ENCODE data around the gene UPK3A. TPM values are rescaled to one million over a fixed set of nuclear protein-coding genes. Genes with fewer than 3 reads are reported as not detected.
"Not testable (repeated sequence)": the region's sequence is repeated elsewhere in the genome, so short reads cannot be mapped to it uniquely, and the experiment has no call there.

UPK3A gene
- total RNA-seq, 1 donor from 2014 or later = not detected

DNA sequence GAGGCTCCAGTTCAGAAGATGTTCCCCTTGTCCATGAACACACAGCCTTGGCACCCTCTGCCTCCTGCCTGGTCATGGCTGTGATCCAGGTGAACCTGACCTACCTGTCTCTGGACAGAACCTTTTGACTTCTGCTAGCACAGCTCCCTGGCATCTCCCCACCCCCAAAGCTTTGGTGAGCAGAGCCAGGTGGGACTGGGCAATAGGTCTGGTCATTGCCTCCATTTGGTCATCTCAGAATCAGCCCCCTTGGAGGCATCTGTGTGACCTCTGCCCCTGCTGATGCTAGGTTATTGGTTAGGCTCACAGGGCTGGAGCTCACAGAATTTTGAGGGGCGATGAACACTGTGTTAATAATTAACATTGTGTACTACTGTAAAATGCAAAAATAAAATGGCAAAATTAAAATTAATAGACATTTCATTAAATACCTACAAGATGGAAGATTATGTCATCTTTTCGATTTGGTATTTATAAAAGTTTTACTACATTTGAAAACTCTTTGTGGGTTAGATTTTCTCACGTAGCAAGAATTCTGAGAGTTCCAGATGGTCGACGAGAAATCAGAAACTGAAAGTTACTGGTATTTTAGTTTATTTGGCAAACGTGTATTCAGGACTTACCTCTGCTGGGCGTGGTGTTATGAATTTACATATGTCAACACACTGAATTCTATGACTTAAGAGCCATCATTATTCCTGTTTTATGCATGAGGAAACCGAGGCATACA is 35.8 kb upstream of the UPK3A start:
- Histone ChIP-seq H3K4me3 (no peak overlapping the region), H3K27ac (no peak overlapping the region)

DNA sequence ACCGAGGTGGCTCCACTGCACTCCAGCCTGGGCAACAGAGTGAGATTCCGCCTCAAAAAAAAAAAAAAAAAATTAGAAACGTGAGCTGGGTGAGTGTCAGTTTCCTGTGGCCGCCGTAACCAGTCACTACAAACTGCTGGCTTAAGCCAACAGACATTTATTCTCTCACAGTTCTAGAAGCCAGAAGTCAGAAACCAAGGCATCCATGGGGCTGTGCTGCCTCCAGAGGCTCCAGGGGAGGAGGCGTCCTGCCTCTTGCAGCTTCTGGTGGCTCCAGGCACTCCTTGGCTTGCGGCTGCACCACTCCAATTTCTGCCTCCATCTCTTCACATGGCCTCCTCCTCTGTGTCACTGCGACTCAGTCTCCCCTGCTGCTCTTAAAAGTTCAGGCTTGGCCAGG is 32.9 kb upstream of the UPK3A start:
- no peak for DNase-seq (ENCODE audit: extremely low spot score in 2 of 2)
- intact Hi-C loops (cut with DNase I) = no loop called here
- Histone ChIP-seq H3K9me3 (no peaks in the 10 kb centered on the region), H3K4me1 (peaks cover under 1% of the 10 kb centered on the region), H3K36me3 (no peaks in the 10 kb centered on the region), H3K4me3 (no peak overlapping the region), H3K27me3 (no peaks in the 10 kb centered on the region), H3K27ac (no peak overlapping the region)
- TF ChIP-seq CTCF (IDR thresholded peaks at IDR 0.05) (no peak), POLR2AphosphoS5 (IDR thresholded peaks at IDR 0.05; ENCODE audit: insufficient read depth in 1 of 2, low read depth in 1 of 2) (no peak), POLR2A (IDR thresholded peaks at IDR 0.05) (no peak)

More for the DNA sequence above, 35.8 kb upstream of the UPK3A start:
- intact Hi-C loops (cut with DNase I) = no loop called here
- TF ChIP-seq CTCF (IDR thresholded peaks at IDR 0.05) (no peak), POLR2AphosphoS5 (IDR thresholded peaks at IDR 0.05; ENCODE audit: insufficient read depth in 1 of 2, low read depth in 1 of 2) (no peak), POLR2A (IDR thresholded peaks at IDR 0.05) (no peak)
- no peaks in the 10 kb centered on the region for H3K36me3 ChIP-seq
- DNase-seq (ENCODE audit: extremely low spot score in 2 of 2) = no peak
- peaks cover 11% of the 10 kb centered on the region for H3K4me1 ChIP-seq
- no peaks in the 10 kb centered on the region for H3K27me3 ChIP-seq
- H3K9me3 ChIP-seq = no peaks in the 10 kb centered on the region

DNA sequence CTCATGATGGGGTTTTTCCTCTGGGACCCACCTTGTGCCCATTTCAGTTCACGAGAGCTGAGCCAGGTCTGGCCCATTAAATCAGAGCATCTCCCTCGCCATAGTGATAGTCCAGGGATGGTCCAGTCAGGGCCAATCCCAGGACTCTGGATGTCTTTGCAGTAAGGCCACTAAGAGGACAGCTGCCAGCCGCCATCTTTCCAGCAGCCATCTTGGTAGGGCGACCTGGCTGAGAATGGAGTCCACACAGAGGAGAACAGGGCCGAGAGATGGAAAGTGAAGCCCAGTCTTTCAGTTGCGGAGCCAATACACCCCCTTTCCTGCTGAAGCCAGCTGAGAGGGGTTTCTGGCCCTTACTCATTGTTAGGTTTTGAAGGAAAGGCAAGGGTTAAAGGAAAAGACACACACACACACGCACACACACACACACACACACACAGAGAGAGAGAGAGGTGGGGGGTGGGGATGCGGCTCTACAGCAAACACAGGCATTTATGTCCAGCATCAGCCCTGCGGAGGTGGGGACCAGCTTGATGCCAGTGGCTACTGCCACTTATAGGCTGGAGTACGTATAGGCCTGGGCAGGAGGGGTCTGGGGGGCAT is 31.6 kb upstream of the UPK3A start:
- no peak overlapping the region for H3K4me3 ChIP-seq
- no peak for TF ChIP-seq POLR2AphosphoS5 (IDR thresholded peaks at IDR 0.05; ENCODE audit: insufficient read depth in 1 of 2, low read depth in 1 of 2)
- no peak for TF ChIP-seq POLR2A (IDR thresholded peaks at IDR 0.05)
- TF ChIP-seq CTCF (IDR thresholded peaks at IDR 0.05) = no peak
- H3K9me3 ChIP-seq = no peaks in the 10 kb centered on the region
- intact Hi-C loops (cut with DNase I) = no loop called here
- no peak overlapping the region for H3K27ac ChIP-seq
- no peaks in the 10 kb centered on the region for H3K27me3 ChIP-seq
- no peaks in the 10 kb centered on the region for H3K36me3 ChIP-seq
- no peaks in the 10 kb centered on the region for H3K4me1 ChIP-seq
- no peak for DNase-seq (ENCODE audit: extremely low spot score in 2 of 2)

DNA sequence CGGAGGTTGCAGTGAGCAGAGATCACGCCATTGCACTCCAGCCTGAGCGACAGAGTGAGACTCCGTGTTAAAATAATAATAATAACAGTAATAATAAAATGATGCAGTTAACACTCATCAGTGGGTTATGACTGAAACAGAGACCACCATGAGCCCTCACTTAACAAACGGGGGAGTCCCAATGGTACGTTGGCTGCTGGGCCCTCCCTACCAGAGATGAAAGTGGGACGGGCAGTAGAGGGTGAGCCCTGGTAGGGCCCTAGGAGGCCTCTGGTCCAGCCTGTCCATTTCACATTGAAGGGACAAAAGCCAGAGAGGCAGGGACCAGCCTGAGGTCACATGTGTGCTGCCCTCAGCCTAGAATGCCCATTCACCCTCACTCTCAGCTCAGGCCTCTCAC is 30.4 kb upstream of the UPK3A start:
- TF ChIP-seq CTCF (IDR thresholded peaks at IDR 0.05) = no peak
- TF ChIP-seq POLR2AphosphoS5 (IDR thresholded peaks at IDR 0.05; ENCODE audit: insufficient read depth in 1 of 2, low read depth in 1 of 2) = no peak
- TF ChIP-seq POLR2A (IDR thresholded peaks at IDR 0.05) = no peak
- H3K36me3 ChIP-seq = no peaks in the 10 kb centered on the region
- H3K4me1 ChIP-seq = no peaks in the 10 kb centered on the region
- no peaks in the 10 kb centered on the region for H3K9me3 ChIP-seq
- no peak overlapping the region for H3K27ac ChIP-seq
- H3K4me3 ChIP-seq = no peak overlapping the region
- intact Hi-C loops (cut with DNase I) = no loop called here
- no peak for DNase-seq (ENCODE audit: extremely low spot score in 2 of 2)
- H3K27me3 ChIP-seq = no peaks in the 10 kb centered on the region

- intact Hi-C loops (cut with DNase I) = no loop called here
These were observed 29.9 kb upstream of the UPK3A start for GRCh38 chr22:45254789-45255278.

DNA sequence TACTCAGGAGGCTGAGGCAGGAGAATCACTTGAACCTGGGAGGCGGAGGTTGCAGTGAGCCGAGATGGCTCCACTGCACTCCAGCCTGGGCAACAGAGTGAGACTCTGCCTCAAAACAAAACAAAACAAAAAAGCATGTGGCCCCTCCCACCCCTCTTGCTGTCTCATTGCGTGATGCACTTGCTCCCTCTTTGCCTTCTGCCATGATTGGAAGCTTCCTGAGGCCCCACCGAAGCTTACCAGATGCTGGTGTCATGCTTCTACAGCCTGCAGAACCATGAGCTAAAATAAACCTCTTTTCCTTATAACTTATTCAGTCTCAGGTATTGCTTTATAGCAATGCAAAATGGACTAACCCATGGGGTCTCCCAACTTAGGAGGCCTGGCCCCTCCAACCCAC is 26.8 kb upstream of the UPK3A start:
- intact Hi-C loops (cut with DNase I); H3K36me3 ChIP-seq: not testable (repeated sequence)

More at GRCh38 chr22:45254789-45255278, 29.9 kb upstream of the UPK3A start:
- H3K27me3 ChIP-seq = no peaks in the 10 kb centered on the region
- no peak overlapping the region for H3K4me3 ChIP-seq
- DNase-seq (ENCODE audit: extremely low spot score in 2 of 2) = no peak
- TF ChIP-seq CTCF (IDR thresholded peaks at IDR 0.05) (no peak), POLR2AphosphoS5 (IDR thresholded peaks at IDR 0.05; ENCODE audit: insufficient read depth in 1 of 2, low read depth in 1 of 2) (no peak), POLR2A (IDR thresholded peaks at IDR 0.05) (no peak)
- H3K36me3 ChIP-seq = no peaks in the 10 kb centered on the region
- no peaks in the 10 kb centered on the region for H3K9me3 ChIP-seq
- H3K27ac ChIP-seq = no peak overlapping the region
- H3K4me1 ChIP-seq = no peaks in the 10 kb centered on the region

More for the DNA sequence above, 26.8 kb upstream of the UPK3A start:
- DNase-seq (ENCODE audit: extremely low spot score in 2 of 2); H3K4me3 ChIP-seq; H3K9me3 ChIP-seq; H3K27me3 ChIP-seq; H3K4me1 ChIP-seq; H3K27ac ChIP-seq: not testable (repeated sequence)
